Colon (tissue), 2 donors: ENCODE data around the gene TNP1.

Source experiments
- FAIRE-seq: peaks from 2 replicates; lab custom pipeline; 2012; peaks lifted over from hg19 to GRCh38; lab: Jason Lieb, UNC
- donor health status: control.
- donor health status: control.

The TNP1 gene

DNA sequence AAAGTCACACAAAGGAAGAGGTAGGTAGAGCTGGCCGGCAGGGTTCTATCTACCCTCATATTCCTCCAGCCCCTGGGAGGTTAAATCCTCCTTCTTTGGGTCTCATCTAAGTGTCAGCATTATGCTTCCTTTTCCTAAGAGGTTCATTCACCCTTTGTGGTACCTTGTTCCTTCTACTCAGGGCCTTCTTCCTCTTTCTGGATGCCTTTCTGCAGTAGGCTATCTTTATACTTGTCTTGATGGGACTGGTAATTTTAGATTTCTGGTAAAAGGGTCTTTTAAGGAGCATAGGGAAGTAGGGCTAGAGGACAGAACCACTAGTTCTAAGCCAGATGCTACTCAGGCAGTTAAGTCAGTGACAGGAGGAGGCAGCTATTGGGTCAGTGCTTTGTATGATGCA is 13.7 kb upstream of the TNP1 start:
- FAIRE-seq: no peak

DNA sequence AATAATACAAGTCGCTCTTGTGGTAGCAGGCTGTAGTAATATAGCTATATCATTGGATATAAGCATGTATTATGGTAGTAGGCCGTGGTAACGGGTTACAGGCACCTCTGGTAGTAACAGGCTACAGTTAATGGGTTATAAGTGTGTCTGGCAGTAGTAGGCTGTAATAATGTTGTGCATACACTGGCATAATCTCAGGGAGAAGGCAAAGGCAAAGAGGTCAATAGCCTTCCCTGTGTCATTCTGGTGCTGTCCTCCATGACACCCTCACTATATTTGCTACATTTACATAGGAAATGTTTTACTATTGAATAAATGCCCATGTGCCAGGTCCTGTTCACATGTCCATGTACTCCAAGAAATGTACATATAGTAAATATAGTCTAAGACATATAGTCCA is 12.8 kb upstream of the TNP1 start:
- no peak for FAIRE-seq

DNA sequence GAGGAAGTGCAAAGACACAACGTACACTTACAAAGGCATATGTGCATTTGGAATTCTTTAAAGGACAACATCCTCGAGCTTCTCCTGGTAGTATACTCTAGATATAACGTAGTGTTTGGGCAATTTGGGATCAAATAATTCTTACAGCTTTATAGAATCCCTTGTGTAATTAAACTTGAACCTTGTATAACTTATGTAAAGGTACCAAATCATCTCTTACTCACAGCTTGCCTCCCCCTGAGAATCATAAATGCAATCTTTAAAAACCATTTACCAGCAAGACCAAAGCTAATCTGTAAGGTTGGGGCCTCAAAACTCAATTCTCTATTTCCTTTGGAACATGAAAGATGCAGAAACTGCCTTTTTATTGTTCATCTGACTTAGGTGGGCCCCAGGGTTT is 12.2 kb upstream of the TNP1 start:
- FAIRE-seq: no peak

DNA sequence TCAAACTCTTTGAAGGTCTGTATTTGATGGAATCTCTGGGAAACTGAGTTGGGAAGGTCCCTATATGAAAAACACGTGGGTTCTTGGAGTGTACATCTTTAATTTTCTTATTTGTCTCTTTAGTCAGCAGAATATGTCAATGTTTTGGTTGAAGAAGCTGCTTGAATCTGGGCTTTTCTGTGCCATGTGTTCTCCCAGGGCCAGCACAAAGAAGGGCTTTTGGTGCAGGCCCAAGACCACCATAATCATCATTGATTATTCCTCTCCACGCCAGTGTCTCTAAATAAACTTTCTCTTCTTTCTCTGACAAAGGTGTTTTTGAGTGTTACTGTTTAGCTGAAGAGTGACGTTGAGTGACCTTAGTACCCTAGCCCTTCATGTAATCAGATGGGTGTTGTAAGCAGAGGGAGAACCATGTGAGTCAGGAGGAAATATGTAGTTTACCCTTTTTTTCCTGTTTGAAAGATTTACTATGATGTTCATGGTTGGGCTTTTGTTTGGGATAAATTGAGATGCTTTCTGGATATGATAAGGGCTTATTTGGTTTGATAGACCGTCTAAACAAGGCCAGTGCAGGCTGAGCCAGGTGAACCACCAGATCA is 11.6 kb upstream of the TNP1 start:
- FAIRE-seq: no peak

DNA sequence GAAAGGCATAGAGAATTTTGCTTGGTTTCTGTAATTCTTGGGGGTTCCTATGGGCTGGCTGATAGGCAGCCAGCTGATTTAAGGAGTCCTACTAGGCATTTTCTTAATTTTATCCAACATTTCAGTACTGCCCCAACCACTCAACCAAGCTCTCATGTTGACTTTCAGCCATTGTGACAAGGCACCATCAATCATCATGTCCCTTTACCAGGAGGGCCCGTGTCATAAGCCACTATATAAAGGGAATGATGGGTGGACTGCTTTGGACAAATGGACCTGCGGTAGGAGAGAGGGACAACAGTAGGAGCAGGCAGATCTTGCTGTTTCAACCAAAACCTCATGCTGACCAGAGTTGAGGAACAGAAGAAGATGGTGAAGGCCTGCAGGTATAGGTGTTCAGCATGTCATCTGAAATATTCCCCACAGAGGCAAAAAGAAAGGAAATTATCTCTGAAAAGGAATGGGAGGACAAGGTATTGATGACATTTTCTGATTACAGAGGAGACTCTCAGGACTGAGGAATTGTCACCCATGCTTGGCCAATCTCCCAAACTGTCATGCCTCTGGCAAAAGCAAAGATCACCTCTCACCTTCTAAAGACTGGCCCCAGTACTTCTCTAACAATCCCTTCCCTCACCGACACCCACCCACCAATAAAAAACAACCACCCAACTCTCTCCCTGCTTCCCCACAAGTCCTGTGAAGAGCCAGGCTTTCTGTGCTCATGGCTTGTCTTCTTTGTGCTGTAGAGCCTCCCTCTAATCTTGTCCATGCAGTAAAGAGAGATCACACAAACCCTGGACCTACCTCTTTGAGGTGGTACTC is 10.9 kb upstream of the TNP1 start:
- FAIRE-seq: no peak

DNA sequence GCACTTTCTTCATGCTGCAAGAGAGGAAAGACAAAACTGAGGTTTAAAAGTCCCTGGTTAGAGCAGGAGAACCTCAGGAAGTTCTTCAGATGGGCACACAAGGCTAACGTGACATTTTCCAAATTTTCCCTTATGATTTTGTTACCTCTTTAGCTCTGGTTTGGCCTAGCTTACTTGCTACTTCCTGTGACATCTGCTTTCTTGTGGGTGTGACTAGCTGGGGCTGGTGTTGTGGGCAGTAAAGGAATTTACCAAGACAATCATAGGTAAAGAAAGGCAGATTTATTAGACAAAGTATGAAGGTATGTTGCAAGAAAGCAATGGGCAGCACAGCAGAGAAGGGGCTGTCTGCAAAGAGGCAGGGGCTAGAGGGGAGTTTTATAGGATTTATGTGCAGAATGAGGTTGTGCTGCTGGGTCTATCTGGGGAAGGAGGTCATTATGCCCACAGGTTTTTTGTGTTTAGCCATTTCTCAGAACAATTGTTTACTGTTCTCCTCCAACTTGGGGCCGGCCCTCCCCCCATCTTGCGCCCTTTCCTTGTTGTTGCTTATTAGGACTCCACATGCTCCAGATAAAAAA is 6.7 kb upstream of the TNP1 start:
- FAIRE-seq: no peak

DNA sequence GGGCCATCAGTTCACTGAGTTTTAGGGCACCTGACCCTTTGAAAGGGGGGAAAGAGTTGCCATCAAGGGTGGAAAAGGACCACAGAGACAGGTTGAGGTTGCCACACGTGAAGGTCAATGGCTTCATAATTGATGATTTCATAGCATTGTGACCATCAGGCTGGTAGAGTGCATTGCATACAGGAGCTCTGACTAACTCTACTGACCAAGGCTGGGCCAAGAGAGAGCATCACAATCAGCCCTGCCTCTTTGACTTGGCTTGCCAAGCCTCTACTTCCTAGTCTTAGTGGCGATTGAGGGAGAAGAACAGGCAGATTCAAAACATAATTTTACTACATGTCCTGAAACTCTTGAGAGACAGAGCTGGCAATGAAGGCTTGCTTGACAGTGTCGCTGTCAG is 5.8 kb upstream of the TNP1 start:
- no peak for FAIRE-seq

DNA sequence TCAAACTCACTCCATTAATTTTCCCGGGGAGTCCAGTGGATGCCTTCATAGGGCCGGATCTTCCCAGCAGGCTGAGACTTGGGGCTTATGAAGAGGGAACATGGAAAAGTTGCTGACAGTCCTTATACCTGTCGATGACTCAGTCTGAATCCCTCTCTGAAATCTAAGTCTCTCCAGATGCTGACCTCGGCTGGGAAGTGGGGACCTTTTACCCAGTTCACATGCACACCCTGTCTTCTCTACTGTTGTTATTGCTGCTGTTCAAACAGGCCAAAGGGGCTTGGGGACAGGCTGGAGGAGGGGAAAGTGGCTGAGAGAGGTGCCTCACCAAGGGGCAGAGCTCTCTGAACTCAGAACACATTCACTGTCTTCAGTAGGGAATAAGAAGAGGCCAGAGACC is 4.1 kb upstream of the TNP1 start:
- FAIRE-seq: no peak

DNA sequence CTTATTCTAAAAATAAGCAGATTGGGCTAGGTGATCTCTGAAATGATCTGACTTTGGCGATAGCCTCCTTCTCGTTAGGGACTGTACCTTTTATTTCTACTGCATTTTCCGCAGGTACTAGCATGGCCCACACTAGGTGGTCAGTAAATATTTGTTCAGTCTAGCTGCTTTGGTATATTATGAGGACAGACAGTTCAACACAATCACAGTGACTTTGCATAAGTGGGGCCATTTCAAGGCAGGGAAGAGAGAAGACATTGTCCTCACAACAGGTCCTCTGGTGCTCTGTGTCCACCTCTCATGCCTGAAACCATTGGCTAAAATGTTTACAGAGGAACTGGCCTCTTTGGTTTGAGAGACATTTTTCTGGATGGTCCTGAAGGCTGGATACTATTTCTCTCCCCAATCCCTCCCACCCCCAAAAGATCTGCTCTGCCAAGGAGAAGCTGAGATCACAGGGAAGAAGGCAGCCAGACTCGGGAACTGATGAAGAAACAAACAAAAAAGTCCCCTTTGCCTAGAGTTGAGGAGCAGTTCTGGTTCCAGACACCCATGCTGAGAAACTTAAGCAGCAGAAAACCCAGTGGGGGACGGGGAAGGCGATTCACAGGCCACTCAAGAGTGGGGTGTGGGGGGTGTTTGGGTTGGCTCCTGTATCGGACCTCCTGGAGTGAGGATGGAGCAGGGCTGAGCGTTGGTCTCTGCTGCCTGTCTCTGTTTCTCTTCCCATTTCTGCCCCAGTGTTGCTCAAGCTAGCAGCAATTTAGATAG is 2.9 kb upstream of the TNP1 start:
- no peak for FAIRE-seq

DNA sequence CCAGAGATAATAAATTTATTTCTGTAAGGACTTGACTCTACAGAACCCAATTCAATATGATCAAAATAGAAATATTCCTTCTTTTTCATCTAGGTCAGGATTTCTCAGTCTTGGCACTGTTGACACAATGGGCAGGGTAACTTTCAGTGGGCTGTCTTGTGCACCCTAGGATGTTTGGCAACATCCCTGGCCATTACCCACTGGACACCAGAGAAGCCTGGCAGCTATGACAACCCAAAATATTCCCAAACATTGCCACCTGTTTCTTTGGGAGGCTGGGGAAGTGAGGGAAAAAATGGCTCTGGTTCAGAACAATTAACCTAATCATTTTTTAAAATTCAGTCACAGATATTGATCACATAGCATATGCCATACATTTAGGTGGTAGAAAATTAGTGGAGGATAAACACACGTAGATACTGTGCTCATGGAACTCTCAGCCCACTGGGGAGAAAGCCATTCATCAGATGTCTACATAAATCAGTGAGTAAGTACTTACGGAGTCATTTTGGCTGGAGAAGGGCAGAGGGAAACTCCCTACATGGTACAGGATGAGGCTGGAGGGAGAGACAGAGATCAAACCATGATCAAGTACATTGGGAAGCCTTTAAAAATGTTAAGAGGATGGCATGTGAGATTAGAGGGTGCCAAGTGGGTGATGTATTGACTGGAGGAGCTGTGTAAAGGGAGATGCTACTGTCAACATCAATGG is 718 bp upstream of the TNP1 start:
- no peak for FAIRE-seq

DNA sequence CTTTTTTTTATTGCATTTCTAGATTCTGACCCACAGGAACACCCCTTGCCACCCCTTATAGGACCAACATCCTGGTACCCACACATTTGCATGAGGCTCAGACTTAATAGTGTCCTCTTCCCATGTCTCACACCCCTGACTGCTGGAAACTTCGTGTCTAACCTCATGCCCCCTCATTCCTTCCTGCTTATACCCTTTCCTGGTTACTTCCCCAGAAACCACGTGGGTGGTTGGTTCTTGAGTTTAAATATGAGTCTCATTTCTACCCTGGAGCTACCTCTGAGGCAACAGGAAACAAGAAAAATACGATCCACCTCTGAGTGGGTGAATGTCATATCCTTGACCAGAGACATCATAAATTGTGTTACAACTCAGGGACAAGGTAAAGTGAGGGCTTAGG is 1.6 kb downstream of the TNP1 start:
- no peak for FAIRE-seq

DNA sequence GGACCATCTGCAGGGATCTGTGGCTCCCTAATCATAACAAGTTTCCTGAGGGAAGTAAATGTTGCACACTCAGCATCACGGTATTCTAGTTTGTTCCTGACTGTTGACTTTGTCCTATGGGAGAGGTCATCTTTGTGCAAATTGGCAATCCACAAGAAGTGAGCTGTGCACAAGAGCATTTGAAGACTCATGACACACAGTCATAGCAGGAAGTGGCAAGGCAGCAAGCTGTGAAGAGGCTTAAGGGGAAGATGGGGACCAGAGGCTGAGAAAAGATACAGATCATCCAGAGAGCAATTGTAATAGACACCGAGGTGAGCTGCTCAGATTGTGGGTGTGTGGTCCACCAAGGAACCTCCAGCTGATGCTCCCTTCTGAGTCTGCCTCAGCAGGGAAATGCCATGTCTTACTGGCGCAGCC is 2.7 kb downstream of the TNP1 start:
- FAIRE-seq: no peak

DNA sequence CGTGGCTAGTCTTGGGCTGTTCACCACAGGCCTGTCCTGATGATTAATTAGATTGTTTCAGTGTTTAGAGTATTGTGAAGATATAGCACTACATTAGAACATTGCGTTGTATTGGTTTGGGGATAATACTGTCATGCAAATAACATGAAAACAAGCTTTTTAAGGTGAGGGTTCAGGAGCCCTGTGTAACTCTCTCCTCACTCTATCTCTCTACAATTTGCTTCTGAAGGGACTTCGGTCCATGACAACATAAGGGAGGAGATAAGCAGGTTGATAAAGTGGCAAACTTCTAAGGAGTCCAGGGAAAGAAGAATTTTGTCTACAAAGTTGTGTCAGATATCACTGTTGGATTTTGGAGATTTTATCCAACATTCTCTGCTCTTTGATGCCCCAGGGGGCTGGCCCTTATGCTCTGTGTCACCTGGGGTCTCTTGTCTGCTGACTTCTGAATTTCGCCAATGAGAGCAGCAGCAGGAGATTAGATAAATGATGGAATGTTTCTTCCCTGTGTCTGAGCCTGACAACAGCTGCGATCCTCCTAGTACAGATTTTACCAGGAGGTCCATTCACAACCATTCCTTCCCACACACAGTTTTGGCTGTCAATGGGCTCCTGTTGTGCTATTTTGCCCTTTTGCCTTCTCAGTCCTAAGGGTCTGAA is 3.3 kb downstream of the TNP1 start:
- FAIRE-seq: no peak

DNA sequence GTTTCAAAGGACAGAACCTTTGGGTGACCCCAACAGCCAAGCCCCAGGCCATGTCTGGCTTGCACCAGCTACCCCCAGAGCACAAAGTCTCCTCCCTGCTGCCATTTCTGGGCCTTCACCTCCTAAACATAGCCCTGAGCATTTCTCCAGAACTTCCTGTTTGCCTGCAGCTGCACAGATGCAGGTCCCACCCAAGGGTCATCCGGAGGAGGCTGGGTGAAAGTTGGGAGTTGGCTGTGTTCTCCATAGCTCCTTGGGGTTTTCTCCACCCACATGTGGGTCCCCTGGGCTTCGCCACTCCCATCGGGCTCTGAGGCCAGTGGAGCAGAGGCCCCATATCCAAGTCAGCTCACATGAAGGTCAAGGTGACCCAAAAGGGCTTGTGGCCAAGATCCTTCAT is 4.3 kb downstream of the TNP1 start:
- no peak for FAIRE-seq

DNA sequence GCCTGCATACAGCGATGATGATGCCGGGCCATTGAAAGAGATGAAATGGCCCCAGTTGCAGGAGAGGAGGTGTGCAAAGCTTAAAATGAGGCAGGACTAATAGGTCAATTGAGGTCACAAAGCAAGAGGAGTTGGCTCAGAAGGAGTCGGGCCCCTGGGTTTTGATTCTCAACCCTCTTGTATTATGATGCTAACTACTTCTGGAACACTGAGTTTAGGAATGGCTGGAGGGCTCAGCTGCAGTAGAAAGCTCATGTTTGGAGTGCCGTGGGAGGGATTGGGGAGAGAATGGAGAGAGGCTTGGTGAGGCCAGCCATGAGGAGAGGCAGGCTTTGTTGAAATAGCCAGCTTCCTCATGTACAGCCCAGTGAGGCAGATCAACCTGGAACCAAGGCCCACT is 4.8 kb downstream of the TNP1 start:
- FAIRE-seq: no peak

DNA sequence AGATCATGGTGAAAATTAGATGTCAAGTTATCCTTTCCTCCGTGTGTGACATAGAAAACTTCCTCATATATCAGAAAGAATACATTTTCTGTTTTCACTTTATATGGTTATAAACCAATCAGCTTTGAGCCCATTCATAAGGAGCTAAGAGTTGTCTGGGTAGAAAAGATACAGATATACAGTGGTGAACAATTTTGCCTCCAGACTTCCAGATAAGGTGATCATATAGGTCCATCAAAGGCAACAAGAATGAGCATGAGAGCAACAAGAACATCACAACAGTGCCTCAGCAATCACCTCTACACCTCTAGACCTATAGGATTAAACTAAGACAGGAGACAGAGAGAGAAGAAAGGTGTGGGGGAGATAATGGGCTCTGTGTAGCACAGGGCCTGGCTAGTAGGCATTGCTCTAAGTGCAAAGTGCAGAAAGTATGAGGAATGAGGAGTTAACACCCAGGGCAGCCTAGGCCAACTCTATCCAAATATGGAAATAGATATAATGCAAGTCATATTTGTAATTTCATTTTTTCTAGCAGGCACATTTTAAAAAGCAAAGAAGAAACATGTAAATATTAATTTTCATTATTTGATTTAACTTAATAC is 8.3 kb downstream of the TNP1 start:
- FAIRE-seq: no peak

DNA sequence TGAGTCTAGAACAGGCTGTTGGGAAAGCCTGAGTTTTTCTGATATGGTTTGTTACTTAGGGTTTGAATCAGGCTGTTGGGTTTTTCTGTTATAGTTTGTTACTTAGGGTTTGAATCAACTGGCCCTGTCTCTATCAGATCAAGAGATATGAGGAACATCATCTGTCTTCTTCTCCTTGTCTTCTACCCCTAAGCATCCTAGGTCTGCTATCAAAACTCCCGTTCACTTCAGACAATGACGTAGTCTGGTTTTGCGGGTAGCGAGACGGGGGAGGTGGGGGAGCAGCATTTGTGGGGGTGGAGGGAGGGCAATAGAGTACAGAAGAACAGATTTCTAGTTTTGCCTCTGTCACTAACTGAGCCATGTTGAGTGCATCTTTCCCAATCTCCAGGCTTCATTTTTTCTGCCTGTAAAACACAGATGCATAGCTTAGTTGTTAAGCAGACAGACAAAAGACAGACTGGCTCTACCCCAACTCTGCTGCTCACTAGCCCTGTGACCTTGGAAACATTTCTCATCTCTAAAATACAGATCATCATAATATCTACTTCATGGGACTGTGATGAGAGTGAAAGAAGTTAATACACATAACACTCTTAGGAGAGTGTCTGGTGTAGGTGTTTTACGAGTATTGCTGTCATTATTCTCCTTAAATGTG is 9.1 kb downstream of the TNP1 start:
- no peak for FAIRE-seq

DNA sequence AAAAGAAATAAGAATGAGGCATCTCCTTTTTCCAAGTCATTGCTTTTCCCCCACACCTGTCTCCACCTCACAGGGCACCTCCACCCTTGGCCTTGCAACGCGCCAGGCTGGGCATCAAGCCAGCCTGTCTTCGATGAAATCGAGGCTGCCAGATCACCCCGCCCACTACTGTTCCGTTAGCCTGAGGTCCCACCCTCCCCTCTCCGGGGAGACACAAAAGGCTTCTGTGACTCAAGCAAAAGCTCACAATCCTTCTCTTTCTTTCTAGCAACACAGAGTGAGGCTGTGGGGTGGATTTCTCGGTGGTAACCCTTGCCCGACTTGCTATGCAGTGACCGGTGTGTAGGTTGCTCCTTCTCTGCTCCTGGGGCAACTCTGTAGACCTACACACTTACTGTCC is 9.9 kb downstream of the TNP1 start:
- no peak for FAIRE-seq

DNA sequence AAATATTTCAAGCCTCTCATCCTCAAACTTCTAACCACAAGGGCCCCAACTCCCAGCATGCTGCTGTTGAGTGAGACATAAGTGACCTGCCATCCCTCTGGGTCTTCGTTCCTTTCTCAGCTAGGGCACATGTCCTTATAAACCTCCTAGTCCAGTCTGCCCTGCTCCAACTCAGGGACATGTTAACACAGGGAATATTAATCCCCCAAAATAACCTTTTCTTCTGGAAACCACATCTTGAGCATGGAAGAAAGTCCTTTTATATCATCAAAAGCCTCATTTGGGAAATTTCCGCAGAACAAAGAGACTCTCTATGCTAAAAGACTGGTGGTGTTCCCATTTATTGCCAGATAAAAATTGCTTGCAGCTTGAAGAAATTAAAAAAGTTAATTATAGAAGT is 14.4 kb downstream of the TNP1 start:
- no peak for FAIRE-seq

DNA sequence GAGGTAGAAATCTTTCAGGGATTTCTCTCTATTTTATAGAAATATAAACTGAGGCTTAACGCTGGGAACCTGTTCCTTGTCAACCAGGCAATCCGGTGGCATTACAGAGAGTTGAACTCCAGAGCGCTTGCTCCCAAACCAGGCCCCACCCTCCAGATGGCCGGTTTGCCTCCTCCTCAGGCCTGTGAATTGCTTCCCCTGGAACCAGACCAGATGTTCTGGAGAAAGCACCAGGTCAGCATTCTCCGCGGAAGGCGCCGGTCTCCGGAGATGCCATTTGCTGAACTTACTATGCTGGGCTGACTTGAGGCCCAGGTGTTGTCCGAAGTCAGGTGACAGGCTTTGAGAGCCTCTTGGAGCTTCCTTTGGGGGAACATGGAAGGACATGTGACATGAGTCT is 17.2 kb downstream of the TNP1 start:
- FAIRE-seq: no peak

DNA sequence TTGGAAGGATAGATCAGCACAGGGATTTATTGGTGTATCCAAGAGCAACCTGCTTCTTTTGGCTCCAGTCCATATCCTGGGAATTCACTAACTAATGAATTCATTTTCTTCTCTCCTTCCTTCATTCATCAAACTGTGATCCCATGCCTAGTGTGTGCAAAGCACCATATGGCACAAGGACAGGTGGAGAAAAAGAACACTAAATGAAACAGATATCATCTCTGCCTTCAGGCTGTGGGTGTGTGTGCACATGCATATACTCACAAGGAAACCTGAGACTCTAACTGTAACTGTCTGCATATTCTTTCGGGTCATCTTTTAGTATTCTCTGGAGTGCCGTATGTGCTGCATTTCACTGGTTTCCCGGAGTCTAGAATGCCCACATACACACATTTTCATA is 20.2 kb downstream of the TNP1 start:
- FAIRE-seq: no peak
